CD4-positive, alpha-beta memory T cell (primary cell): ENCODE measurements around the gene ADGRB2. TPM values are rescaled to one million over a fixed set of nuclear protein-coding genes. Genes with fewer than 3 reads are reported as not detected.

Source experiments
- CTCF ChIA-PET: fragments of 350-600 bp; sonication (Branson Sonifier 250); formaldehyde crosslinking; loops from one replicate; lab custom pipeline; 2021; ENCODE audit warnings: inconsistent platforms; ENCODE audit not compliant: partially characterized antibody; lab: Charles Lee
- POLR2A ChIA-PET: fragments of 350-600 bp; sonication (Branson Sonifier 250); formaldehyde crosslinking; loops from one replicate; lab custom pipeline; 2021; ENCODE audit not compliant: partially characterized antibody; lab: Charles Lee
- DNase-seq, 5 donors: peaks; one replicate each; pipeline versions ENCODE4 v3.0.0 to v3.0.0-alpha.2; 2020 to 2022; ENCODE audit warnings: mixed read lengths in 1 of 5
- H3K27ac ChIP-seq: one replicate; pipeline ENCODE4 v1.7.0; 2013; ENCODE audit warnings: low read depth, low read length
- H3K27me3 ChIP-seq: 2 replicates; pipeline ENCODE4 v1.7.0; 2013; ENCODE audit warnings: mild to moderate bottlenecking, low read length, moderate library complexity; ENCODE audit not compliant: insufficient read depth
- H3K36me3 ChIP-seq: 2 replicates; pipeline ENCODE4 v1.7.0; 2013; ENCODE audit warnings: mild to moderate bottlenecking, low read length, moderate library complexity; ENCODE audit not compliant: insufficient read depth
- H3K4me1 ChIP-seq: 2 replicates; pipeline ENCODE4 v1.7.0; 2013; ENCODE audit warnings: mild to moderate bottlenecking, low read length, moderate library complexity; ENCODE audit not compliant: insufficient read depth
- H3K4me3 ChIP-seq, 2 donors: one replicate each; pipeline ENCODE4 v1.7.0; 2013; ENCODE audit warnings: low read length in 2 of 2, mild to moderate bottlenecking in 1 of 2
- H3K9me3 ChIP-seq, 2 donors: one replicate each; pipeline ENCODE4 v1.7.0; 2013; ENCODE audit warnings: low read length in 2 of 2, control low read depth in 1 of 2; ENCODE audit not compliant: control insufficient read depth in 1 of 2
- H3K27ac Mint-ChIP-seq, 7 donors: one replicate each; pipeline ENCODE4 v1.8.0; 2020 to 2021; ENCODE audit warnings: mixed read lengths in 7 of 7, mild to moderate bottlenecking in 6 of 7, inconsistent platforms in 3 of 7, moderate library complexity in 3 of 7
- H3K27me3 Mint-ChIP-seq, 2 donors: one replicate each; pipeline ENCODE4 v1.8.0; 2020 to 2021; ENCODE audit warnings: mixed read lengths in 2 of 2
- H3K36me3 Mint-ChIP-seq, 2 donors: one replicate each; pipeline ENCODE4 v1.8.0; 2020 to 2021; ENCODE audit warnings: mixed read lengths in 2 of 2, inconsistent platforms in 1 of 2, mild to moderate bottlenecking in 1 of 2
- H3K4me1 Mint-ChIP-seq, 4 donors: one replicate each; pipeline ENCODE4 v1.8.0; 2020 to 2021; ENCODE audit warnings: mixed read lengths in 4 of 4, mild to moderate bottlenecking in 1 of 4
- H3K4me3 Mint-ChIP-seq, 8 donors: one replicate each; pipeline ENCODE4 v1.8.0; 2020 to 2021; ENCODE audit warnings: mixed read lengths in 8 of 8, mild to moderate bottlenecking in 7 of 8, moderate library complexity in 6 of 8, inconsistent platforms in 3 of 8
- H3K9me3 Mint-ChIP-seq, 8 donors: one replicate each; pipeline ENCODE4 v1.8.0; 2020 to 2021; ENCODE audit warnings: mixed read lengths in 8 of 8, mild to moderate bottlenecking in 5 of 8, inconsistent platforms in 3 of 8, moderate library complexity in 1 of 8
- intact Hi-C: fragments of 100-400 bp; cut with micrococcal nuclease; formaldehyde crosslinking; loops from one replicate; pipeline ENCODE4 v1.15.1; 2023
- polyA plus RNA-seq, 2 donors: library from polyadenylated mRNA; unstranded; fragments of 300-500 nt; fragmentation: Illumina TruSeq; gene quantifications; one replicate each; pipeline ENCODE4 v1.2.3, GENCODE V29; 2021
- total RNA-seq, 2 experiments: library from RNA; stranded (reverse); gene quantifications; one replicate each; pipeline ENCODE4 v1.2.3, GENCODE V29; 2021

Gene ADGRB2
- total and polyA plus RNA-seq, 4 experiments from 2014 or later = 0.55 to 2.0 (median 1.5) TPM; not detected in 1

DNA sequence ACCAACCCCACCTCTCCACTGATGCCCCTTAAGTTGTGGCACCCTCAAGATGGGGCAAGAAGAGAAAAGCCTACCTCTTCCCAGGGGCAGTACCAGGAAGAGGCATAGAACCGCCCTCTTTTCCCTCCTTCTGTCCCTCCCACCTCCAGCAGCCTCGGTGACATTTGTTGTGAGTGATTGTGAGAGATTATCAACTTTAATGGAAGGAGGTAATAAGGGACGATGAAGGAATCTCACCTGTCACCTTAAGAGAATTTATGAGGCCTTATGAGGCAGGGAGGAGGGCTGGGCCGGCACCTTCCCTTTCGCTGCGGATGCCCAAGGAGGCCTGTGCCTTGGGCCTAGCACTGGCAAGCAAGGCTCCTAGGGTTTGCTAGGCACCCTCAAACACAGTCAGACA is 1.4 kb upstream of the ADGRB2 start:
- H3K36me3 ChIP-seq = no peaks in the 10 kb centered on the region
- no peaks in the 10 kb centered on the region for H3K9me3 Mint-ChIP-seq
- no peak for DNase-seq
- H3K27me3 Mint-ChIP-seq = peaks cover 0 to 2% of the 10 kb centered on the region in 2 donors
- H3K4me1 Mint-ChIP-seq = peaks cover 23 to 56% (median 29%) of the 10 kb centered on the region in 4 donors
- no peaks in the 10 kb centered on the region for H3K36me3 Mint-ChIP-seq
- CTCF ChIA-PET = interaction anchor here (4.2 kb wide), 1 partner anchor 24 kb away, joined by 24 read pairs; no protein-coding TSS in a partner anchor
- H3K27ac ChIP-seq = no peak overlapping the region
- intact Hi-C loops = loop anchor here (1.0 to 10.0 kb wide), 2 partner anchors 23 to 439 kb away; partner anchors contain the start of genes CCDC28B, DCDC2B and IQCC
- no peaks in the 10 kb centered on the region for H3K9me3 ChIP-seq
- H3K27ac Mint-ChIP-seq = peak overlapping the region in 1 of 7 donors; percentile 68
- POLR2A ChIA-PET = interaction anchor here (3.5 kb wide), 1 partner anchor 23 kb away, joined by 32 read pairs; no protein-coding TSS in a partner anchor
- H3K27me3 ChIP-seq = peaks cover 10% of the 10 kb centered on the region
- H3K4me3 Mint-ChIP-seq = peak overlapping the region in 1 of 8 donors; percentile 30
- H3K4me3 ChIP-seq = no peak overlapping the region
- H3K4me1 ChIP-seq = peaks cover 43% of the 10 kb centered on the region

DNA sequence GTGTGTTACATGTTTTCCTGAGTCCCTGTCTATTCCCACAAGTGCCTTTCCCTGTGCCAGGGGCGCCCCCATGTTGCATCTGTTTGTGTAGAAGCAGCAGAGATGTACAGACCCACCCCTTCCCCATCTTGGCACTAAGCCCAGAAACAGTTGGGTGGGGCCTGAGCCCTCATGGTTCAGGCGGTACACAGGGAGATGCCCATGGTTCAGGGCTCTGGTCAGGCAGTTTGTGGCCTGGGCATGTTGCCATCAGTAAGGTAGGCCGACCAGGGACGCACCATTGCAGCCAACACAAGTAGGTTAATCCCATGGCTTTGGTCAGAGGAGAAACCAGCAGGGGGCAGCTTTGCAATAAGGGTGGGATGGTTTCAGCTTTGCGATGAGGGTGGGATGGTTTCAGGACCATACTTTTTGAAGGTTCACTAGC is 914 bp upstream of the ADGRB2 start:
- H3K36me3 Mint-ChIP-seq = no peaks in the 10 kb centered on the region
- peak overlapping the region in 5 of 8 donors; percentile 24 to 95 (median 83) for H3K4me3 Mint-ChIP-seq
- H3K4me1 Mint-ChIP-seq = peaks cover 23 to 55% (median 28%) of the 10 kb centered on the region in 4 donors
- H3K27ac ChIP-seq = no peak overlapping the region
- ChIA-PET CTCF (interaction anchor here (0.6 to 4.2 kb wide), 2 partner anchors 24 to 30 kb away, joined by 3 to 24 read pairs; no protein-coding TSS in a partner anchor), POLR2A (interaction anchor here (3.5 kb wide), 1 partner anchor 24 kb away, joined by 32 read pairs; no protein-coding TSS in a partner anchor)
- peaks cover 0 to 2% of the 10 kb centered on the region in 2 donors for H3K27me3 Mint-ChIP-seq
- H3K36me3 ChIP-seq = no peaks in the 10 kb centered on the region
- peaks cover 48% of the 10 kb centered on the region for H3K4me1 ChIP-seq
- no peak overlapping the region for H3K27ac Mint-ChIP-seq
- H3K4me3 ChIP-seq = no peak overlapping the region
- H3K27me3 ChIP-seq = peaks cover 10% of the 10 kb centered on the region
- no peaks in the 10 kb centered on the region for H3K9me3 Mint-ChIP-seq
- intact Hi-C loops = loop anchor here (1.0 to 10.0 kb wide), 2 partner anchors 23 to 440 kb away; partner anchors contain the start of genes CCDC28B, DCDC2B and IQCC
- no peak for DNase-seq
- H3K9me3 ChIP-seq = no peaks in the 10 kb centered on the region

GRCh38 chr1:31763671-31764311 is 349 bp downstream of the ADGRB2 start:
- peak in 1 of 5 donors; percentile 19 for DNase-seq
- intact Hi-C loops = loop anchor here (5.0 to 10.0 kb wide), 2 partner anchors 174 to 441 kb away; partner anchors contain the start of genes CCDC28B, DCDC2B, IQCC and PTP4A2

DNA sequence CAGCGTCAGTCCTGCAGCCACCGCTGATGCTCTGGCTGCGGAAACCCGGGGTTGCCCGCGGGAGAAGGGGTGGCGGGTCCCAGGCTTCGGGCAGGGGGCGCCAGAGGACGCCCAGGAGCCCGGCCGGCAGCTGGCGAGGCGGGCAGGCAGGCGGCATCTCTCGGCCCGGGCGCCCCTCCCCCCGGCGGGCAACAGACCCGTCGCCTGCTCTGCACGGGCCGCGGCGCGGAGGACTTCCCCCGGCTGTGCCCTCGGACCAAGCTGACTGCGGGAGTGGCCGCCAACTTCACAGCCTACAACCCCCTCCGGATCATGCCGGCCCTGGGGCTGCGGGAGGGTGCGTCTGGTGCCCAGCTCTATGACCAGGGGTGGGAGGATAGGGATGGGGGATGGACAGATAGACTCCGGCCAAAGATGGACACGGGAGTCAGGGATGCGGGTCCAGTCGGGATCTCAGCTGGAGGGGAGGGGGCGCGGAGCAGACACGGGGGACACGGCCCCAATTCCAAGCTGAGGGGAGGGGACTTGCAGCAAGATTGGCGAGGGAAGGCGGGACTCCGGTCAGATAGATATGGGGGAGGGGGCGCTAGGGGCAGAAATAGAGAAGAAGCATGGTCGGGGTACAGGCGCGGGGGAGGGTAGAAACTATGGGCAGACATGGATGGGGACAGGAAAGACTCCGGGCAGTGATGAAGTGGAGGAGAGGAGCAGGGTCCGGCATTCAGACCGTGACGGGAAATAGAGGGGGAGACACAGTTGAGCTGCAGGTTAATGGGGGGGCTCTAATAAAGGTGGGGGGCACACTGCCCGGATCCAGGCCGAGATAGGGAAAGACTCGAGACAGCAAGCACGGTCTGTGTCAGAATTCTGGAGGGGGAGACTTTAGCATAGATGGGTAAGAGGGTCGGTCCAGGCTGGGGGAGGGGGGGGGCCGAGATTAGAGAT is 1.1 kb downstream of the ADGRB2 start:
- H3K27me3 ChIP-seq = peaks cover 10% of the 10 kb centered on the region
- peak; percentile 65 to 71 (median 65) for DNase-seq
- POLR2A ChIA-PET = interaction anchor here (1.1 to 3.5 kb wide), 3 partner anchors 26 to 344 kb away, joined by 3 to 32 read pairs (median 3); partner anchors contain the start of gene KPNA6
- intact Hi-C loops = loop anchor here (1.0 to 10.0 kb wide), 5 partner anchors 9 to 442 kb away; partner anchors contain the start of genes CCDC28B, DCDC2B, IQCC and PTP4A2
- H3K4me3 ChIP-seq = peak overlapping the region; percentile 51 to 61
- Mint-ChIP-seq H3K4me3 (peak overlapping the region; percentile 55 to 88 (median 82)), H3K36me3 (no peaks in the 10 kb centered on the region), H3K9me3 (no peaks in the 10 kb centered on the region), H3K27me3 (peaks cover 0 to 2% of the 10 kb centered on the region in 2 donors), H3K27ac (peak overlapping the region in 3 of 7 donors; percentile 32 to 67 (median 48)), H3K4me1 (peaks cover 11 to 39% (median 17%) of the 10 kb centered on the region in 4 donors)
- H3K27ac ChIP-seq = no peak overlapping the region
- CTCF ChIA-PET = interaction anchor here (0.8 to 4.3 kb wide), 10 partner anchors 9 to 300 kb away, joined by 3 to 57 read pairs (median 3); no protein-coding TSS in a partner anchor
- H3K4me1 ChIP-seq = peaks cover 35% of the 10 kb centered on the region
- no peaks in the 10 kb centered on the region for H3K9me3 ChIP-seq
- H3K36me3 ChIP-seq = no peaks in the 10 kb centered on the region

More at GRCh38 chr1:31763671-31764311, 349 bp downstream of the ADGRB2 start:
- H3K27ac ChIP-seq = no peak overlapping the region
- peaks cover 12 to 44% (median 18%) of the 10 kb centered on the region in 4 donors for H3K4me1 Mint-ChIP-seq
- no peaks in the 10 kb centered on the region for H3K36me3 Mint-ChIP-seq
- peaks cover 38% of the 10 kb centered on the region for H3K4me1 ChIP-seq
- H3K36me3 ChIP-seq = no peaks in the 10 kb centered on the region
- ChIA-PET CTCF (interaction anchor here (1.0 to 4.3 kb wide), 7 partner anchors 10 to 299 kb away, joined by 3 to 57 read pairs (median 4); no protein-coding TSS in a partner anchor), POLR2A (interaction anchor here (3.5 kb wide), 1 partner anchor 25 kb away, joined by 32 read pairs; no protein-coding TSS in a partner anchor)
- H3K4me3 Mint-ChIP-seq = peak overlapping the region; percentile 55 to 88 (median 82)
- H3K27ac Mint-ChIP-seq = peak overlapping the region in 1 of 7 donors; percentile 11
- peaks cover 0 to 2% of the 10 kb centered on the region in 2 donors for H3K27me3 Mint-ChIP-seq
- peak overlapping the region; percentile 51 to 61 for H3K4me3 ChIP-seq
- no peaks in the 10 kb centered on the region for H3K9me3 ChIP-seq
- peaks cover 10% of the 10 kb centered on the region for H3K27me3 ChIP-seq
- H3K9me3 Mint-ChIP-seq = no peaks in the 10 kb centered on the region

DNA sequence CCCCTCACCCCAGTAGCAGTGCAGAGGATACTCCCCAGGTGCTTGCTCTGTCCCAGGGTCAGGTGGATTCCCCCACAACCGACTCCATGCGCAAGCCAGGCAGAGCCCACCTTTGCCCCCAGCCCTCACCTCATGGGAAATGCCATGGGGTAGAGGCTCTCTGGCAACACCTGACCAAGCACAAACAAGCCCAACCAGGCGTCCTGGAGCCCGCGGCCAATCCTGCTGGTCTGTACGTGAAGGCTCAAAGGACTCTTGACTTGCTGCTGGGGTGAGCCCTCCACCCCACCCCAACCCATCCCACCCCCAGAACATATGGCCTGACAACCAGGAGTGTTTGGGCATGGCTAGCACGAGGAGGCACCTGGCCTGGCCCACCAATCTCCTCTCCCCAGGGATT is 1.8 kb downstream of the ADGRB2 start:
- Mint-ChIP-seq H3K27me3 (peaks cover 0 to 2% of the 10 kb centered on the region in 2 donors), H3K27ac (peak overlapping the region in 2 of 7 donors; percentile 32 to 35), H3K9me3 (no peaks in the 10 kb centered on the region), H3K36me3 (no peaks in the 10 kb centered on the region), H3K4me1 (peaks cover 11 to 39% (median 17%) of the 10 kb centered on the region in 4 donors), H3K4me3 (peak overlapping the region in 6 of 8 donors; percentile 40 to 71 (median 59))
- intact Hi-C loops = loop anchor here (1.0 to 10.0 kb wide), 5 partner anchors 10 to 442 kb away; partner anchors contain the start of genes CCDC28B, DCDC2B, IQCC and PTP4A2
- ChIA-PET POLR2A (interaction anchor here (1.1 to 3.5 kb wide), 3 partner anchors 26 to 345 kb away, joined by 3 to 32 read pairs (median 3); partner anchors contain the start of gene KPNA6), CTCF (interaction anchor here (0.8 to 4.3 kb wide), 8 partner anchors 9 to 301 kb away, joined by 3 to 57 read pairs (median 4); no protein-coding TSS in a partner anchor)
- Histone ChIP-seq H3K27ac (no peak overlapping the region), H3K4me3 (peak overlapping the region in 1 of 2 donors; percentile 51), H3K9me3 (no peaks in the 10 kb centered on the region), H3K36me3 (no peaks in the 10 kb centered on the region), H3K27me3 (peaks cover 10% of the 10 kb centered on the region), H3K4me1 (peaks cover 35% of the 10 kb centered on the region)
- DNase-seq = no peak

- Histone ChIP-seq H3K27me3 (peaks cover 10% of the 10 kb centered on the region), H3K4me3 (no peak overlapping the region), H3K27ac (no peak overlapping the region), H3K36me3 (no peaks in the 10 kb centered on the region), H3K4me1 (peaks cover 35% of the 10 kb centered on the region), H3K9me3 (no peaks in the 10 kb centered on the region)
- Mint-ChIP-seq H3K27me3 (peaks cover 0 to 2% of the 10 kb centered on the region in 2 donors), H3K9me3 (no peaks in the 10 kb centered on the region), H3K4me3 (peak overlapping the region in 7 of 8 donors; percentile 31 to 71 (median 65)), H3K27ac (peak overlapping the region in 2 of 7 donors; percentile 18 to 32), H3K36me3 (no peaks in the 10 kb centered on the region), H3K4me1 (peaks cover 11 to 39% (median 17%) of the 10 kb centered on the region in 4 donors)
- no peak for DNase-seq
- intact Hi-C loops = loop anchor here (1.0 to 10.0 kb wide), 5 partner anchors 10 to 443 kb away; partner anchors contain the start of genes CCDC28B, DCDC2B, IQCC and PTP4A2
- ChIA-PET POLR2A (no interaction called here), CTCF (interaction anchor here (0.7 to 4.3 kb wide), 3 partner anchors 23 to 202 kb away, joined by 3 to 57 read pairs (median 7); no protein-coding TSS in a partner anchor)
Measured at GRCh38 chr1:31761883-31762282, 2.3 kb downstream of the ADGRB2 start.
